ENCODE results near the gene TRIM71.
"Not testable (repeated sequence)": the region's sequence is repeated elsewhere in the genome, so short reads cannot be mapped to it uniquely, and the experiment has no call there.

The TRIM71 gene

DNA sequence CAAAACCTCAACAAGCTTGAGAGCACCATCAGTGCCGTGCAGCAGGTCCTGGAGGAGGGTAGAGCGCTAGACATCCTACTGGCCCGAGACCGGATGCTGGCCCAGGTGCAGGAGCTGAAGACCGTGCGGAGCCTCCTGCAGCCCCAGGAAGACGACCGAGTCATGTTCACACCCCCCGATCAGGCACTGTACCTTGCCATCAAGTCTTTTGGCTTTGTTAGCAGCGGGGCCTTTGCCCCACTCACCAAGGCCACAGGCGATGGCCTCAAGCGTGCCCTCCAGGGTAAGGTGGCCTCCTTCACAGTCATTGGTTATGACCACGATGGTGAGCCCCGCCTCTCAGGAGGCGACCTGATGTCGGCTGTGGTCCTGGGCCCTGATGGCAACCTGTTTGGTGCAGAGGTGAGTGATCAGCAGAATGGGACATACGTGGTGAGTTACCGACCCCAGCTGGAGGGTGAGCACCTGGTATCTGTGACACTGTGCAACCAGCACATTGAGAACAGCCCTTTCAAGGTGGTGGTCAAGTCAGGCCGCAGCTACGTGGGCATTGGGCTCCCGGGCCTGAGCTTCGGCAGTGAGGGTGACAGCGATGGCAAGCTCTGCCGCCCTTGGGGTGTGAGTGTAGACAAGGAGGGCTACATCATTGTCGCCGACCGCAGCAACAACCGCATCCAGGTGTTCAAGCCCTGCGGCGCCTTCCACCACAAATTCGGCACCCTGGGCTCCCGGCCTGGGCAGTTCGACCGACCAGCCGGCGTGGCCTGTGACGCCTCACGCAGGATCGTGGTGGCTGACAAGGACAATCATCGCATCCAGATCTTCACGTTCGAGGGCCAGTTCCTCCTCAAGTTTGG lies 72.9 kb downstream of the TRIM71 start:
- DNase-seq (ENCODE audit: low read depth, low spot score), result no peak

DNA sequence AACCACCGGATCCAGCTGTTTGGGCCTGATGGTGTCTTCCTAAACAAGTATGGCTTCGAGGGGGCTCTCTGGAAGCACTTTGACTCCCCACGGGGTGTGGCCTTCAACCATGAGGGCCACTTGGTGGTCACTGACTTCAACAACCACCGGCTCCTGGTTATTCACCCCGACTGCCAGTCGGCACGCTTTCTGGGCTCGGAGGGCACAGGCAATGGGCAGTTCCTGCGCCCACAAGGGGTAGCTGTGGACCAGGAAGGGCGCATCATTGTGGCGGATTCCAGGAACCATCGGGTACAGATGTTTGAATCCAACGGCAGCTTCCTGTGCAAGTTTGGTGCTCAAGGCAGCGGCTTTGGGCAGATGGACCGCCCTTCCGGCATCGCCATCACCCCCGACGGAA lies 73.6 kb downstream of the TRIM71 start:
- DNase-seq (ENCODE audit: low read depth, low spot score), result no peak

DNA sequence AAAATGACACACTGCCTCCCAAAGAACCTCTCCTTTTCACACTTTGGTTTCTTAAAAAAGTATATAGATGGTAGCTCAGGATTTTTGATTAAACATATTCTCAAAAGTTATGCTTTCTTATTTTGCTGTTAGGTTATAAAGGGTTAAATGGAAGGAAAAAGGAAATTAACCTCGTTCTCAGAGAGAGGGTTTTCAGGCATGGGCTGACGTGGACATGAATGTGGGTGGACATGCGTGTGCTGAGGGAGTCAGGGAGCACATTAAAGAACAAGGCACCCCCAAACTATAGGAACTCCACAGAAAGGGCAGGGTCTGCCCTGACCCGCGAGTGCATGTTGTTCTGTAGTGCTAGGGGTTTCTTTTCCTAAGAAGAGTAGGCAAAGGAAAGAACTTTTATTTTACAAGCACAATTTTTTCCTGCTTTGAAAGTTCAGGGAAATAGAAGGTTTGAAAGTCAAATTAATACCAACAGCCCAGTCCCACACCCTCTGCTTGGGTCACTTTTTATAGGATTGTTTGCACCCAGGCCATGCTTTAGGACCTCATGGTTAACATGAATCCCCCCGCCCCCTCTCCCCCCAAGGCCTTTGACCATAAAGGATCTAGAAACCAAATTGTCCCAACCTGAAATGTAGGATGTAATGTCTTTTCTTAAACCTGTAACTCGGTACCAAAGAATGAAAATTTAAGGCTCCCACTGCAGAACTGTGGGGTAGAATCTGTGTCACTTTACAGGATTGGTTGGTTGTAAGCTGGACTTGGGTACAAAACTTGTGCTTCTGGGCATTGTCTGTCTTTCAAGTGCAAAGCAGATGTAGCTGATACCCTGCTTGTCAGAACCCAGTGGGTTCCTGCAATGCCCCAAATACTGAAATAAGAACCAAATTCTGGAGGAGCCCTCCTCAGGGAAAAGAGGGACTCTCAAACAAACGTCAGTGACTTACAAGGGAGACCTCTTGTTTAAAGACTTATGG lies 75.1 kb downstream of the TRIM71 start:
- DNase-seq (ENCODE audit: low read depth, low spot score), result no peak

DNA sequence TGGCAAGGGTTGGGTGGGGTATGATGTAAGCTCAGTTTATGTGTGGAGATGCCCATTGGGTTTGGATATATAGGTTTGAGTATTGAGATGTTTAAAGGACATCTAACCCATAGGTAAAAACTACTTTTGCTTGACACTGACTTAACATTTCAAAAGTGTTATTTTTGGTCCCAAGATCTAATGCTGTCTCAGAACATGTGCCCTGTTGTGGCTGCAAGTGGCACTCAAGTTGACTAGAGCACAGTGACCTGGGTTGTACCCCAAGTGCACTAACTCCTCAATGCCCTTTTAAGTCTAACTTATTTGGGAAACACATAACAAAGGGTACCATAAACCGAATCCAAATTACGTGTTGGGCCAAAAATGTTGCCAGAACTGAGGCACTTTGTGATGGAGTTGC lies 77.2 kb downstream of the TRIM71 start:
- DNase-seq (ENCODE audit: low read depth, low spot score), result no peak

DNA sequence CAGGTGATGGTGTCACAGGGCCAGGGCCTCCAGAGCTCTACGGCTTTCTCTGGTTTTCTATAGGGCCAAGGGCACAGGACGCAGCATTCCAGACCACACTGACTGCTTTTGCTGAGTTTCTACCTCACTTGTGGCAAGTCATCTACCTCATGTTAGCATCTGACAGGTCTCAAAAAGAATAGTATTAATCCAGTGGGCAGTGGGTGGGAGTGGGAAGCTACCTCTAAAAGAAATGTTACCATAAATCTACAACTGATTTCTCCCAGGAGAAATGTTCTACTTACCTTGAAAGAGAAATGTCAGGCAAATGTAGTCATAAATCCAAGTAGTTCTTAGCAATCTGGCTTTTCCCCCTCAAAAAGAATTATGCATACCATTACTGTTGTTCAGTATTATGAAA lies 77.9 kb downstream of the TRIM71 start:
- DNase-seq (ENCODE audit: low read depth, low spot score), result no peak

DNA sequence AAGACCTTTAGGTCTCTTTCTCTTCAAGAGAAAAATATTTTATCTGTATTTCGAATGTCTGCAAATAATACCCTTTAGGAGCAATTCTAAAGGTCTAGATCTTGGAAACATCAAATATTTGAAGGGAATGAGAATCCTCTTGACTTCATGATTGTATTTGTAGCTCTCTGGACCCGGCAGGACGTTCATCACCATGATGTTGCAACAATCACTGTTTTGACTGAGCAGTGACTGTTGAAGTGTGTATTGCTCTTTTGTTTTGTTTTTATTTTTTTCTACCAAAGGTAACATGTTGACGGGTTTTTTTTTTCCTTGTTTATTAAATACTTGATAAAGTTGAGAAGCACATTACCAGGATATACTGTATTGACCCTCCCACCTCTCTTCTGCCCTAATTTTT lies 78.3 kb downstream of the TRIM71 start:
- DNase-seq (ENCODE audit: low read depth, low spot score), result no peak

DNA sequence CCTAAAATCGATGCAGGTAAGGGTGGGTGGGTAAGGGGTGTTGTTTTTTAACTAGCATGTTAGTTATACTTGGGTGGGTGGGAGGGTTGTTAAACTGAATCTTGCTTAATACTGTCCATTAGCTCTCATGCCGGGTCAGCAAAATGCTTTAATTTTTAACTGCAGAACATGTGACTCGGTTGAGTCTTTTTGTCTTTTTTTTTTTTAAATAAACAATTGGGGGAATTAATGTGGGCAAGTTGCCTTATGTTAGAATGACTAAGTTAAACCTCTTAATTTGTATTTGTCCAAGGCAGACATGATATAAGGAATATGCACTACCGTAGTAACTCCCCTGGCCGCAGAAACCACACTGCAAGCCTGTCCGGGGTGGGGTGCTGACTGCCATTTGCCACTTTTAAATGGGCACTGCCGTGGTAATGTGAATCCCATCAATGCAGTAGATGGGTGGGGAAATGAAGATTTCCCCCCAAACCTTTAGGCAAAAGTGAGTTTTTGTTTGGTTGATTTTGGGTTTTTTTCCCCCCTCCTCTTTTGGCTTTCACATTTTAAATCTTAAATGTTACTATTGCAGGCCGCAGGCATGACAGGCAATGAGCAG lies 79.3 kb downstream of the TRIM71 start:
- DNase-seq (ENCODE audit: low read depth, low spot score), result no peak

DNA sequence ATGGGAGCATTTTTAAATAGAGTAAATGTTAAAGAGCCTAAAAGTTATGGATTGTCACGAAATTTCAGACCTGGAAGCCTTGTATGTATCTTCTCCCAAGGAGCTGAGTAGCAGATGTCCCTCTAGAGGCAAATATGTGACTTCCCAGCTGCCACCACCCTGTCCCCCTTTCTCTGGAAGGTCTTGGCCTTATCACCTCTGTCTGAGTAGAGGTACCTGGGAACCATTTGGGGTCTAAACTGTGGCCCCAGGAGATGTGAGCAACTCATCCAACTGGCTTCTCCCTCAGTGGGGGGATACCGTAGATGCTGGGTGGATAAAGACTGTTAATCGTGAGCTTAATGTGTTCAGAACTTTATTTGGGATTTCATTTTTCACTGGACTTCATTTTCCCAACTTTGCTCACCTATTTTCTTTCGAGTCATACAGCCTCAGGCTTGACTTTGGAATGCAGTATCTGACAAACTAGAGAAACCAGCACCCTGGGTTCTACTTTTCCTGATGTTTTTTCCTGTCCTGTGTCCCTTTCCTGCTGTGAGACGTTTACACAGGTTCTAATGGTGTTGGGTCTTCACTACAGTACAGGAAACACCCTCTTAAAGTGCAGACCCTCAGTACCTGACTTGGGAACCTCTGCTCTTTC lies 80.3 kb downstream of the TRIM71 start:
- peak; percentile 57 for DNase-seq (ENCODE audit: low read depth, low spot score)

DNA sequence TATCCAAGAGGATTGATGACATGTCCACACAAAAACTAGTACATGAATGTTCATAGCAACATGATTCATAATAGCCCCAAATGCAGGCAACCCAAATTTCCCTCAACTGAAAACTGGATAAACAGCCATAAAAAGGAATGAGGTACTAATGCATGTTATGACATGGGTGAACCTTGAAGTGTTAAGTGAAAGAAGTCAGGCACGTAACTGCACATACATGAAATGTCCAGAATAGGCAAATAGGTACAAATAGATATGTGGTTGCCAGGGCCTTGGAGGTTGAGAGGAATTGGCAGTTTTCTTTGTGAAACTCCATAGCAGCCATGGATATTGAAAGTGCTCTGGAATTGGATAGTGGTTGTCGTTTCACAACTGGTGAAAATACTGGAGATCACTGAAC lies 81.5 kb downstream of the TRIM71 start:
- DNase-seq (ENCODE audit: low read depth, low spot score), result no peak

DNA sequence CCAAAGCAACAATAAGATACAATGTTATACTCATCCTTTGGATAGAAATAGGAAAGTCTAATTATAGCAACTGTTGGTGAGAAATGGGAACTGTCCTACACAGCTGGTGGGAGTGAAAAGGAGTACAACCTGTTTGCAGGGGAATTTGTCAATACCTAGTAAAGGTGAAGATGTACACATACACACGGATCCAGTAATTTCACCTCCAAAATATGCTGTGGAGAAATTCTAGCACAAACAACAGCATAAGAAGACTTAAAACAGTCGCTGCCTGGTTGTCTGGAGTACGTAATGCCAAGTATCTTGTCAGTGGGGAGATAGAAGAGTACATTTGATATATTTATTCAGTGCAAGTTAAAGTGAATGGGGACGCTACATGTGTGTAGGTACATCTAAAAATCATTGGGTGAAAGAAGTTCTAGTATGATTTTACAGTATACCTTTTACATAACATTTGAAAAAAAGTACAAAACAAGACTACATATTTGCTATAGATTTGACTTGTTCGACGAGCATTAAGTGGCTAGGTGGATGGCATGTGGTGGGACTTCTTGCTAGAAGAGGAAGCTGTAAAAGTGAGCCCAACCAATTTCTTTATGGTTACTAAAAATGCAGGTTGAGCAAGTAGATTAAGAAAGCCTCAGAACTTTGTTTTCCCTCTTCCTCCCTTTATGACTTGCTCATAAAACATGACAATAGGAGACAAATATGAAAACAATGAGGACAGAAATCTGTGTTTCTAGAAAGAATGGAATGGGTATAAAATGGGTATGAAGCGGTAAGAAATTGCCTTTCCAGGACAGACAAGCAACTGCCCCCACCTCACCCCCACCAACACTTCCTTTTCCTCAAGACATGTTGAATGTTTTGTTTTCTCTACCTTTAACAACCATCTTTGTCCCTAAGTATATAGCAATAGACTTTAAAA lies 83.5 kb downstream of the TRIM71 start:
- no peak for DNase-seq (ENCODE audit: low read depth, low spot score)

DNA sequence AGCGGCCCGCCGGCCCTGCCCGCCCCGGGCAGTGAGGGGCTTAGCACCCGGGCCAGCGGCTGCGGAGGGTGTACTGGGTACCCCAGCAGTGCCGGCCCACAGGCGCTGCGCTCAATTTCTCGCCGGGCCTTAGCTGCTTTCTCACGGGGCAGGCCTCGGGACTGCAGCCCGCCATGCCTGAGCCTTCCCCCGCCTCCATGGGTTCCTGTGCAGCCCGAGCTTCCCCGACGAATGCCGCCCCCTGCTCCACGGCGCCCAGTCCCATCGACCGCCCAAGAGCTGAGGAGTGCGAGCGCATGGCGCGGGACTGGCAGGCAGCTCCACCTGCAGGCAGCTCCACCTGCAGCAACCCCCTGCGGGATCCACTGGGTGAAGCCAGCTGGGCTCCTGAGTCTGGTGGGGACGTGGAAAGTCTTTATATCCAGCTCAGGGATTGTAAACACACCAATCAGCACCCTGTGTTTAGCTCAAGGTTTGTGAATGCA lies 85.1 kb downstream of the TRIM71 start:
- DNase-seq (ENCODE audit: low read depth, low spot score), result peak; percentile 90

DNA sequence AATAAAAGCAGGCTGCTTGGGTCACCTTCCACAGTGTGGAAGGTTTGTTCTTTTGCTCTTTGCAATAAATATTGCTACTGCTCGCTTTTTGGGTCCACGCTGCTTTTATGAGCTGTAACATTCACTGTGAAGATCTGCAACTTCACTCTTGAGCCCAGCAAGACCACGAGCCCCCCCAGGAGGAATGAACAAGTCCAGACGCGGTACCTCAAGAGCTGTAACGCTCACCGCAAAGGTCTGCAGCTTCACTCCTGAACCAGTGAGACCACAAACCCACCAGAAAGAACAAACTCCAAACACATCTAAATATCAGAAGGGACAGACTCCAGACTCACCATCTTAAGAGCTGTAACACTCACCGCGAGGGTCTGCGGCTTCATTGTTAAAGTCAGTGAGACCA lies 86.2 kb downstream of the TRIM71 start:
- no peak for DNase-seq (ENCODE audit: low read depth, low spot score)

DNA sequence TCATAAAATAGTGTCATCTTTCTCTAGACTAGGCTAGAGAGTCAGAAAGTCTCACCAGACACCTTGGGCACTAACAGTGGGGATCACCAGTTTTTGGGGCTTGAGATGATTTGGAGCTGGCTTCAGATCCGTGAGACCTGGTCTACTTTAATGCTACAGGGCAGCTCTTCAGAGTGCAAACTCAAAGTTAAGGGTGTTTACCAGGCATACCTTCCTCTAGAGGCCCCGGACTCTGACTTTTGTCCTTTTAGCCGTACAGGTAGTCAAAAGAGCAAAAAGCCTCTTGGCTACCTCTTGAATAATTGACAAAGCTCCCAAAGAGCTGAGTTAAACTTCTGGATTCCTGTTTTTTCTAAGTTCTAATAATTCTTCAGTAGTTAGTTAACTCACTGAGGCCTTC lies 92.2 kb downstream of the TRIM71 start:
- DNase-seq (ENCODE audit: low read depth, low spot score), result no peak

DNA sequence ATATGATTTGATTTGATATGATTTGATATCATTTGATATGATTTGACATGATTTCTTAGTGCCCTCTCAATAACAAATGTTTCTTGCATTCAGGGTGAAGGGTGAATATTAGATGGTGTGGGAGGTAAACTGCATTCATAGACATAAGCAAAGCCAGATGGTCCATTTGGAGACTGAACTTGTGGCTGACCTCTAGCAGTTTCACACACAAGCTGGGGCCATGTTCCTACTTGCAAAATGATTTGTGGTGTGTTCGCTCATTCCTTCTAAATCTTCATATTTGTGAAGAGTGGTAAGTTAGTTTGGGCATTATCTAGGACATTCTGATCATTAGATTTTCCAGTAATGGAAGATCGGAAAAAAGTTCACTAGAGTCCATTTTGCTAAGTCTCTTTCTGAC lies 93.2 kb downstream of the TRIM71 start:
- DNase-seq (ENCODE audit: low read depth, low spot score), result no peak

DNA sequence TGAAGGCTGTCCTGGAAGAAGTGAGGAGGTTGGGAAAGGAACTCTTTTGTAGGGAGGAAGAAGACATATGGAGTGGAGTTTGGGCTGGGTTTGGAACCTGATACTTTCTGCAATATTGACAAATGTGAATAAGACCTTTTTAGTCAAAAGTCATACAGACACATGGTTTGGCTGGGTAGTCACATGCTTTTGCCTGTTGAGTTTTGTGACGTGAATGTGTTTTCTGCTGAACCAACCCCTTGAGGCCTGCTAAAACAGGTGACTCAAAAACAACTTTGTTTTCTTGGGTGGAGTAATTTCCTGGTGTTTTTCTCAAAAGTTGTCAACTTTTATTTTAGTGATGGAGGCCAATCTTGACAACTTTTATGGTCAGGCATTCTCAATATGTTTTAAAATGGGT lies 94.2 kb downstream of the TRIM71 start:
- DNase-seq (ENCODE audit: low read depth, low spot score), result no peak

DNA sequence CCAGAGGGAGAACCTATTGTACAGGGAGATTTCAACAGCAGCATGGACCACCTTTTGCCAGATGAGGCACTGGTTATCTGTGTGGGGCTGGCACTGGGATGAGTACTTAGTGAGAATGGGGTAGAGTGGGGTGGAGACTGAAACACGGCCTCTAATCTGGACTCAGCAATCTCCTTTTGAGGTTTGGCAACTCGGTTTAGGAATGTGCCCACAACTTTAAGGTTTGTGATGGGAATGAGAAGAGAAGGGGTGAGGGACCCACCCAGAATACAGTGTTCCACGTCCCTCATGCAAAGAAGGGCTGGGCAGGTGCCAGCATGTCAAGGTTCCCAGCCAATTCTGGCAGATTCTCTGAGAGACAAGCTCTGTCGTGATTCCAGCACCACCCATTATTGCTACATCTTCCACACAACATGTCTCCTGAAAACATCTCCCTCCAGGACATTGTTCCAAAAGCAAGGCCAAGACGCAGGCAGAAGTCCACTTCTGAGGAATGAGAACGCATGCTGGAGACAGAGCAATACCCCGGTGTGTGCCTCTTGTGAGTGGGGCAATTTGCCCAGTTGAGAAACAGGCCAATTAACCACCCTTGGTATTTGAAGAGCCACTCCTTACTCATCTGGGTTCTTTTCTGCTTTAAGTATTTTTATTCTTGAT lies 96.1 kb downstream of the TRIM71 start:
- DNase-seq (ENCODE audit: low read depth, low spot score), result no peak

DNA sequence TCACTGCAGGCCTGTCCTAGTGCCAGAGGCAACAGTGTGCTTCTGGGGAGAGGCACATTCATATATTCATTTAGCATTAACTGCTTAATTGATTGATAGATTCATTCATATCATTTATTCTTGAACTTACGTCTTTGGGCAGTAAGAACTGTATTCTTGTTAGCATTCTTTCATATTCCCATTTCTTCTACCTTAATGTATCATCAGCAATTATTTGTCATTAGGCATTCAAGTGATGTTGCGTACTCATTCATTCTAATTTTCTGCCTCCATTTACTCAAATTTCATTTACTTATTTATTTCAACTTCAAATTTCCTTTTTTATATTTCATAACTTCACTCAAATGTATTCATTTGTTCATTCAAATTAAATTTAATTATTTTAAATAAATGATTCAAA lies 102.1 kb downstream of the TRIM71 start:
- no peak for DNase-seq (ENCODE audit: low read depth, low spot score)

DNA sequence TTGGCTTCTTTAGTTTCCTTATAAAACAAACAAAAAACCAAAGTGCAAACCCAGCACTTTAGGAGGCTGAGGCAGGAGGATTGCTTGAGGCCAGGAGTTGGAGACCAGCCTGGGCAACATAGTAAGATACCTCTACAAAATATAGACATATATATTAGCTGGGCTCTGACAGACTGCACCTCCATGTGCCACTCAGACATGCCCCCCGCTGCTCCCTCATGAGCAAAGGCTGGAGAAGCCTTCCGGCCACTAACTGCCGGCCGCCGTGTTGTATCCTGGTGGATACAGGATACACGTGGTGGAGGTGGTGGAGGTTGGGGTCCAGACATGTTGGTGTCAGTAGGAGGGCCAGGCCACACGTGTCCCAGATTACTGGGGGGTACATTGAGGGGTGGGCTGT lies 104.3 kb downstream of the TRIM71 start:
- no peak for DNase-seq (ENCODE audit: low read depth, low spot score)

DNA sequence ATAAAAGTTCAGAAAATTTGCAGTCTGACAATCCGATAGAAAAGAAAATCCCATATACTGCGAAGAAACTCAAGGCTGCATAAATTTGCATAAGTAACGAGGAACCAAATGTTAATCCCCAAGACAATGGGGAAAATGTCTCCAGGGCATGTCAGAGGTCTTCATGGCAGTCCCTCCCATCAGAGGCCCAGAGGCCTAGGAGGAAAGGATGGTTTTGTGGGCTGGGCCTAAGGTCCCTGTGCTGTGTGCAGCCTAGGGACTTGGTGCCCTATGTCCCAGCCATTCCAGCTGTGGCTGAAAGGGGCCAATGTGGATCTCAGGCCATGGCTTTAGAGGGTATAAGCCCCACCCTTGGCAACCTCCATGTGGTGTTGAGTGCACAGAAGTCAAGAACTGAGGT lies 112.4 kb downstream of the TRIM71 start:
- no peak for DNase-seq (ENCODE audit: low read depth, low spot score)

DNA sequence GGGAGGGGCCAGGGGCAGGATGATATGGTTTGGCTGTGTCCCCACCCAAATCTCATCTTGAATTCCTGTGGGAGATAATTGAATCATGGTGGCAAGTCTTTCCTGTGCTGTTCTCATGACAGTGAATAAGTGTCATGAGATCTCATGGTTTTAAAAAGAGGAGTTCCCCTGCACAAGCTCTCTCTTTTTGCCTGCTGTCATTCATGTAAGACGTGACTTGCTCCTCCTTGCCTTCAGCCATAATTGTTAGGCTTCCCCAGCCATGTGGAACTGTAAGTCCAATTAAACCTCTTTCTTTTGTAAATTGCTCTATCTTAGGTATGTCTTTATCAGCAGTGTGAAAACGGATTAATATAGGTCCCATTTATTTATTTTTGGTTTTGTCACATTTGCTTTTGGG lies 113.5 kb downstream of the TRIM71 start:
- not testable (repeated sequence) for DNase-seq (ENCODE audit: low read depth, low spot score)

Data from ELF-1 (cell line).